ENCODE measurements around the gene BRF1. TPM values are rescaled to one million over a fixed set of nuclear protein-coding genes. Genes with fewer than 3 reads are reported as not detected.

Gene BRF1
- total and polyA plus RNA-seq, 5 experiments from 2014 or later = 7.1 to 63.5 (median 10.9) TPM

- Mint-ChIP-seq H3K4me3 (no peak overlapping the region), H3K9me3 (no peaks in the 10 kb centered on the region), H3K36me3 (peaks cover 0 to 78% (median 4%) of the 10 kb centered on the region in 3 donors), H3K27me3 (no peaks in the 10 kb centered on the region), H3K4me1 (peaks cover 0 to 1% (median 0%) of the 10 kb centered on the region in 4 donors), H3K27ac (peak overlapping the region in 1 of 10 donors; percentile 35)
- POLR2A ChIA-PET = no interaction called here
- DNase-seq (no peak), ATAC-seq (no peak)
Observed at GRCh38 chr14:105224845-105225570, 75.8 kb downstream of the BRF1 start.

GRCh38 chr14:105223770-105224544, 76.8 kb downstream of the BRF1 start:
- peaks cover 0 to 1% (median 0%) of the 10 kb centered on the region in 4 donors for H3K4me1 Mint-ChIP-seq
- ATAC-seq = no peak
- peaks cover 0 to 79% (median 4%) of the 10 kb centered on the region in 3 donors for H3K36me3 Mint-ChIP-seq
- H3K4me3 Mint-ChIP-seq = no peak overlapping the region
- POLR2A ChIA-PET = no interaction called here
- no peak overlapping the region for H3K27ac Mint-ChIP-seq
- no peaks in the 10 kb centered on the region for H3K27me3 Mint-ChIP-seq
- H3K9me3 Mint-ChIP-seq = no peaks in the 10 kb centered on the region
- DNase-seq = no peak

- Mint-ChIP-seq H3K27me3 (no peaks in the 10 kb centered on the region), H3K27ac (peak overlapping the region in 1 of 10 donors; percentile 22), H3K4me1 (peaks cover 0 to 1% (median 0%) of the 10 kb centered on the region in 4 donors), H3K36me3 (peaks cover 0 to 77% (median 6%) of the 10 kb centered on the region in 3 donors), H3K4me3 (no peak overlapping the region), H3K9me3 (no peaks in the 10 kb centered on the region)
- DNase-seq = no peak
- ATAC-seq = no peak
- POLR2A ChIA-PET = no interaction called here
Observed at GRCh38 chr14:105223260-105223659, 77.5 kb downstream of the BRF1 start.

- Mint-ChIP-seq H3K36me3 (peaks cover 0 to 69% (median 6%) of the 10 kb centered on the region in 3 donors), H3K4me3 (no peak overlapping the region), H3K27me3 (no peaks in the 10 kb centered on the region), H3K4me1 (peaks cover 0 to 1% (median 0%) of the 10 kb centered on the region in 4 donors), H3K9me3 (no peaks in the 10 kb centered on the region), H3K27ac (no peak overlapping the region)
- ATAC-seq (no peak), DNase-seq (no peak)
- POLR2A ChIA-PET = no interaction called here
Observed at GRCh38 chr14:105221598-105222178, 79.1 kb downstream of the BRF1 start.

- peaks cover 0 to 1% (median 0%) of the 10 kb centered on the region in 4 donors for H3K4me1 Mint-ChIP-seq
- H3K27me3 Mint-ChIP-seq = no peaks in the 10 kb centered on the region
- peak overlapping the region in 2 of 10 donors; percentile 34 to 74 for H3K27ac Mint-ChIP-seq
- H3K4me3 Mint-ChIP-seq = no peak overlapping the region
- peaks cover 0 to 66% (median 6%) of the 10 kb centered on the region in 3 donors for H3K36me3 Mint-ChIP-seq
- peak in 1 of 10 donors; percentile 5 for DNase-seq
- no peak for ATAC-seq
- POLR2A ChIA-PET = no interaction called here
- no peaks in the 10 kb centered on the region for H3K9me3 Mint-ChIP-seq
Observed at GRCh38 chr14:105220699-105221597, 79.9 kb downstream of the BRF1 start.

GRCh38 chr14:105219753-105220152, 81.0 kb downstream of the BRF1 start:
- Mint-ChIP-seq H3K36me3 (peaks cover 0 to 61% (median 4%) of the 10 kb centered on the region in 3 donors), H3K27ac (no peak overlapping the region), H3K27me3 (no peaks in the 10 kb centered on the region), H3K9me3 (no peaks in the 10 kb centered on the region), H3K4me1 (peaks cover 0 to 4% (median 1%) of the 10 kb centered on the region in 4 donors), H3K4me3 (no peak overlapping the region)
- DNase-seq (no peak), ATAC-seq (no peak)
- POLR2A ChIA-PET = no interaction called here

GRCh38 chr14:105219043-105219612, 81.7 kb downstream of the BRF1 start:
- DNase-seq = no peak
- no peaks in the 10 kb centered on the region for H3K9me3 Mint-ChIP-seq
- no peak for ATAC-seq
- no peak overlapping the region for H3K4me3 Mint-ChIP-seq
- peaks cover 0 to 4% (median 1%) of the 10 kb centered on the region in 4 donors for H3K4me1 Mint-ChIP-seq
- no peak overlapping the region for H3K27ac Mint-ChIP-seq
- POLR2A ChIA-PET = no interaction called here
- H3K36me3 Mint-ChIP-seq = peaks cover 0 to 55% (median 4%) of the 10 kb centered on the region in 3 donors
- H3K27me3 Mint-ChIP-seq = no peaks in the 10 kb centered on the region

GRCh38 chr14:105218611-105219010, 82.2 kb downstream of the BRF1 start:
- H3K4me1 Mint-ChIP-seq = peaks cover 0 to 4% (median 1%) of the 10 kb centered on the region in 4 donors
- DNase-seq (no peak), ATAC-seq (no peak)
- H3K9me3 Mint-ChIP-seq = no peaks in the 10 kb centered on the region
- H3K27me3 Mint-ChIP-seq = no peaks in the 10 kb centered on the region
- H3K36me3 Mint-ChIP-seq = peaks cover 0 to 50% (median 4%) of the 10 kb centered on the region in 3 donors
- no peak overlapping the region for H3K4me3 Mint-ChIP-seq
- H3K27ac Mint-ChIP-seq = no peak overlapping the region
- POLR2A ChIA-PET = no interaction called here

- no peaks in the 10 kb centered on the region for H3K27me3 Mint-ChIP-seq
- H3K4me3 Mint-ChIP-seq = no peak overlapping the region
- DNase-seq (no peak), ATAC-seq (no peak)
- H3K27ac Mint-ChIP-seq = peak overlapping the region in 1 of 10 donors; percentile 65
- H3K9me3 Mint-ChIP-seq = no peaks in the 10 kb centered on the region
- POLR2A ChIA-PET = no interaction called here
- H3K36me3 Mint-ChIP-seq = peaks cover 0 to 42% (median 4%) of the 10 kb centered on the region in 3 donors
- H3K4me1 Mint-ChIP-seq = peaks cover 0 to 4% (median 1%) of the 10 kb centered on the region in 4 donors
Observed at GRCh38 chr14:105217774-105218173, 83.0 kb downstream of the BRF1 start.

- Mint-ChIP-seq H3K9me3 (no peaks in the 10 kb centered on the region), H3K36me3 (peaks cover 0 to 40% (median 6%) of the 10 kb centered on the region in 3 donors), H3K4me3 (no peak overlapping the region), H3K27ac (no peak overlapping the region), H3K27me3 (no peaks in the 10 kb centered on the region), H3K4me1 (peaks cover 0 to 4% (median 1%) of the 10 kb centered on the region in 4 donors)
- DNase-seq (no peak), ATAC-seq (no peak)
- POLR2A ChIA-PET = no interaction called here
Observed at GRCh38 chr14:105216490-105217247, 84.1 kb downstream of the BRF1 start.

- H3K36me3 Mint-ChIP-seq = peaks cover 0 to 39% (median 6%) of the 10 kb centered on the region in 3 donors
- H3K4me1 Mint-ChIP-seq = peaks cover 0 to 4% (median 1%) of the 10 kb centered on the region in 4 donors
- no peak overlapping the region for H3K27ac Mint-ChIP-seq
- H3K9me3 Mint-ChIP-seq = no peaks in the 10 kb centered on the region
- ATAC-seq = no peak
- no peak for DNase-seq
- no peaks in the 10 kb centered on the region for H3K27me3 Mint-ChIP-seq
- no peak overlapping the region for H3K4me3 Mint-ChIP-seq
- POLR2A ChIA-PET = no interaction called here
Observed at GRCh38 chr14:105215602-105216001, 85.2 kb downstream of the BRF1 start.
